ENCODE data around the gene RBX1. TPM values are rescaled to one million over a fixed set of nuclear protein-coding genes. Genes with fewer than 3 reads are reported as not detected.

The RBX1 gene
- total RNA-seq, 1 donor from 2014 or later: 65.9 TPM

- intact Hi-C loops (cut with micrococcal nuclease): no loop called here
- no peak for ATAC-seq
- DNase-seq: no peak
Observed at GRCh38 chr22:41003976-41004375, 52.8 kb downstream of the RBX1 start.

GRCh38 chr22:41009222-41009948 lies 58.2 kb downstream of the RBX1 start:
- DNase-seq (no peak), ATAC-seq (no peak)
- intact Hi-C loops (cut with micrococcal nuclease): no loop called here

- no peak for ATAC-seq
Observed at GRCh38 chr22:41015003-41015402, 63.8 kb downstream of the RBX1 start.

GRCh38 chr22:41021061-41021612 lies 70.0 kb downstream of the RBX1 start:
- no peak for ATAC-seq
- peak; percentile 42 for DNase-seq
- intact Hi-C loops (cut with micrococcal nuclease): loop anchor here (10.0 kb wide), 1 partner anchor 64 kb away; no protein-coding TSS in a partner anchor

More at GRCh38 chr22:41015003-41015402, 63.8 kb downstream of the RBX1 start:
- intact Hi-C loops (cut with micrococcal nuclease): no loop called here
- no peak for DNase-seq

- DNase-seq (peak; percentile 85), ATAC-seq (peak; percentile 84)
- intact Hi-C loops (cut with micrococcal nuclease): loop anchor here (10.0 kb wide), 1 partner anchor 63 kb away; no protein-coding TSS in a partner anchor
Observed at GRCh38 chr22:41021613-41022454, 70.7 kb downstream of the RBX1 start.

- intact Hi-C loops (cut with micrococcal nuclease): loop anchor here (10.0 kb wide), 1 partner anchor 62 kb away; no protein-coding TSS in a partner anchor
- ATAC-seq (peak; percentile 95), DNase-seq (peak; percentile 97)
Observed at GRCh38 chr22:41022470-41023298, 71.5 kb downstream of the RBX1 start.

Other genes with a start within 250 kb of the RBX1 start
- gene SLC25A17, start 132.0 kb upstream of the RBX1 start, total RNA-seq: 3.3 TPM
- gene ST13, start 94.7 kb upstream of the RBX1 start, total RNA-seq: 222 TPM
- gene XPNPEP3, start 94.2 kb upstream of the RBX1 start, total RNA-seq: 25.7 TPM
- gene DNAJB7, start 89.3 kb upstream of the RBX1 start, total RNA-seq: not detected
- 30.5 TPM for gene EP300, start 141.2 kb downstream of the RBX1 start, total RNA-seq

Data from left ventricle myocardium superior (tissue), 1 donor.